LNCaP clone FGC (cell line): ENCODE results near the gene GSAP.

Experiments
- DNase-seq: peaks from one replicate; pipeline ENCODE4 v3.0.0-alpha.2; 2011; ENCODE audit warnings: low read depth
- H3K4me3 ChIP-seq: 2 replicates; pipeline ENCODE4 v1.5.1; 2011; ENCODE audit warnings: mild to moderate bottlenecking, low read depth, low read length, control low read depth
- TF ChIP-seq, protein P1 (sequence below): IDR thresholded peaks from 2 replicates; pipeline ENCODE4 v1.5.1; 2012; ENCODE audit warnings: mild to moderate bottlenecking; ENCODE audit not compliant: control insufficient read depth, insufficient read depth; ENCODE audit errors: extremely low read depth

GSAP gene

DNA sequence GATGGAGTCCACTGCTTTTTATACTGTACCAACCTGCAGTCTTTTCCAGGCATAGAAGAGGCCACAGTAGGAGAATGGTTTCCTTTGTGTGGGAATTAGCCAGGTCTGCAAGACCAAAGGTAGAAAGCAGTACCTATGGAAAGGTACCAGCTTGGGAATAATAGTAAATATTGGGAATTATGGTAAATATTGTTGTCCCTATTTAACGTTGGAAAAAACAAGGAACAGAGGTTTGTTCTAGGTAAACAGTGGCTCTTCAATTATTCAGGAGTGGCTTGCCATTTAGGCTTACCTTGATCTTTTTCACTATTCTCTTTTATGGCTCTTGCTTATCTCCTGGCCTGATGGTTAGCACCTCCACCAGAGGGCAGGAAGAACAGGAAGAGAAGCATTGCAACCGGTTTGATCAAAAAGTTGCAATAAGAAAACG is 43.9 kb upstream of the GSAP start:
- H3K4me3 ChIP-seq: no peak overlapping the region
- TF ChIP-seq, protein P1, sequence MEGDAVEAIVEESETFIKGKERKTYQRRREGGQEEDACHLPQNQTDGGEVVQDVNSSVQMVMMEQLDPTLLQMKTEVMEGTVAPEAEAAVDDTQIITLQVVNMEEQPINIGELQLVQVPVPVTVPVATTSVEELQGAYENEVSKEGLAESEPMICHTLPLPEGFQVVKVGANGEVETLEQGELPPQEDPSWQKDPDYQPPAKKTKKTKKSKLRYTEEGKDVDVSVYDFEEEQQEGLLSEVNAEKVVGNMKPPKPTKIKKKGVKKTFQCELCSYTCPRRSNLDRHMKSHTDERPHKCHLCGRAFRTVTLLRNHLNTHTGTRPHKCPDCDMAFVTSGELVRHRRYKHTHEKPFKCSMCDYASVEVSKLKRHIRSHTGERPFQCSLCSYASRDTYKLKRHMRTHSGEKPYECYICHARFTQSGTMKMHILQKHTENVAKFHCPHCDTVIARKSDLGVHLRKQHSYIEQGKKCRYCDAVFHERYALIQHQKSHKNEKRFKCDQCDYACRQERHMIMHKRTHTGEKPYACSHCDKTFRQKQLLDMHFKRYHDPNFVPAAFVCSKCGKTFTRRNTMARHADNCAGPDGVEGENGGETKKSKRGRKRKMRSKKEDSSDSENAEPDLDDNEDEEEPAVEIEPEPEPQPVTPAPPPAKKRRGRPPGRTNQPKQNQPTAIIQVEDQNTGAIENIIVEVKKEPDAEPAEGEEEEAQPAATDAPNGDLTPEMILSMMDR: peak; percentile 56
- DNase-seq: no peak

- peak; percentile 79 for DNase-seq
- no peak overlapping the region for H3K4me3 ChIP-seq
- TF ChIP-seq, protein P1: no peak
Measured at GRCh38 chr7:77459311-77459726, 43.2 kb upstream of the GSAP start.

DNA sequence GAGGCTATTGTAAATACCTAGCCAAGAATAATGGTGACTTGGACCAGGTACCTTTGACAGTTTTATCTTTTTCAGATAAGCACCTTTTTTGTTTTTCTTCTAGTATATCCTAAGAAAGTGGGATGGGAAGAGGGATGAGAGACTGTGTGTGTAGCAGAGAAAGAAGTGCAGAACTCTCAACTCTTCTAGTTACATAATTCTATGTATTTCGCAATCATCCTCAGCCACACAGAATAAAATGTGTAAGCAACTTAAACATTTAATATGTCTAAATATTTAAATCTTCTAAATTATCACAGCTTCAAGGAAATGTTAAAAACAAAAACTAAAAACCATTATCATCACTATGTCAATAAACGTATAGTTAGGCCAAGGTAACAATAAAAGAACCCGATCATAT is 42.6 kb upstream of the GSAP start:
- H3K4me3 ChIP-seq: no peak overlapping the region
- TF ChIP-seq, protein P1: no peak
- DNase-seq: no peak

- TF ChIP-seq, protein P1: no peak
- DNase-seq: no peak
- H3K4me3 ChIP-seq: no peak overlapping the region
Measured at GRCh38 chr7:77457779-77458178, 41.6 kb upstream of the GSAP start.

DNA sequence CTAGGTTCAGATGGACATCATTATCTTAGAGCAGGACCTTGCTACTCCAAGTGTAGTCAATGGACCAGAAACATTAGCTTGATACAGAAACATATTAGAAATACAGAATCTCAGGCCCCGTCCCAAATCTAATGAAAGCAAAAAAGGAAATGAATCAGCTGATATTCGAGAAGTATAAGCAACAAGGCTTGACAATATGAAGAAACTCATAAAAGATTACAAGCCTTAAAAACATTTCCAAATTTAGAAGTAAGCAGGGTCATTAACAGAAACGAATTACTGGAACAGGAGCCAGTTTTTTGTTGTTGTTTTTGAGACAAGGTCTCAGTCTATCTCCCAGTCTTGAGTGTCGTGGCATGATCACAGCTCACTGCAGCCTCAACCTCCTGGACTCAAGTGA is 40.5 kb upstream of the GSAP start:
- no peak overlapping the region for H3K4me3 ChIP-seq
- no peak for DNase-seq
- TF ChIP-seq, protein P1: no peak

DNA sequence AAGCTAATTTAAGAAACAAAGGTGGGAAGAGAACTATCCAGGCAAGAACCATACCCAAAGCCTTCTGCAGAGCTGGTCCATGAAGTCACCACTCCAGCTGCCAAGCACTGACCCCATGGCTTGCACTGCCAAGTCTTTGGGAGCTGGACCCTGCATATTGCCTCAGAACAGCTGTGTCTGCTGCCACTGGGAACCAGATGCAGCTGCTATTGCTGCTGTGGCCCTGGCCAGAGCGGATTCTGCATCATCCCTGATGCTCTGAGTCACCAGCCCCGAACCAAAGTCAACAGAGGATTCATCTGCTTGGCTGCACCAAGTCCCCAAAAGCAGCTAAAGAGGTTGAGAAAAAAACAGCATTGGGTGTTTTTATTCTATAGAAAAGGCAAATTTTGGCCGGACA is 39.2 kb upstream of the GSAP start:
- TF ChIP-seq, protein P1: no peak
- DNase-seq: no peak

GRCh38 chr7:77454802-77455201 is 38.7 kb upstream of the GSAP start:
- H3K4me3 ChIP-seq: no peak overlapping the region
- DNase-seq: peak; percentile 32
- TF ChIP-seq, protein P1: no peak

More for the DNA sequence above, 39.2 kb upstream of the GSAP start:
- H3K4me3 ChIP-seq: no peak overlapping the region
